ENCODE results near the gene RPP25.

RPP25 gene

DNA sequence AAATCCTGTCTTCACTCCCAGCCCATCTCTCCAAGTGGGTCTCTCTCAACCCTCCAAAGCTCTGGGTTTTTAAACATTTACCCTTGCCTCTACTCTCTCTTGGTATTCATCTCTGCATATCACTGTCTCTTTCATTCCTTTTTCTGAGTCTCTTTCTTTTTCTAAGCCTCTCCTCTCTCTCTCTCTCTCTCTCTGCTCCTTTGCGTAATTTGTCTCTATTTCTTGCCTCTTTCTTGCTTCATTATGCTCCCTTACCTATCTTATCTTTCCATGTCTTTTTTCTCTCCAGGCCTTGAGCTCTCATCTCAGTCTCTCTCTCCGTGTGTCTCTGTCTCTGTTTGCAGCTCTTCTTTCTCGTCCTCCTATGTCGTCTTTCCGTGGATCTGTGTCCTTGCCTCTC lies 38.1 kb upstream of the RPP25 start:
- TF ChIP-seq, protein P1, sequence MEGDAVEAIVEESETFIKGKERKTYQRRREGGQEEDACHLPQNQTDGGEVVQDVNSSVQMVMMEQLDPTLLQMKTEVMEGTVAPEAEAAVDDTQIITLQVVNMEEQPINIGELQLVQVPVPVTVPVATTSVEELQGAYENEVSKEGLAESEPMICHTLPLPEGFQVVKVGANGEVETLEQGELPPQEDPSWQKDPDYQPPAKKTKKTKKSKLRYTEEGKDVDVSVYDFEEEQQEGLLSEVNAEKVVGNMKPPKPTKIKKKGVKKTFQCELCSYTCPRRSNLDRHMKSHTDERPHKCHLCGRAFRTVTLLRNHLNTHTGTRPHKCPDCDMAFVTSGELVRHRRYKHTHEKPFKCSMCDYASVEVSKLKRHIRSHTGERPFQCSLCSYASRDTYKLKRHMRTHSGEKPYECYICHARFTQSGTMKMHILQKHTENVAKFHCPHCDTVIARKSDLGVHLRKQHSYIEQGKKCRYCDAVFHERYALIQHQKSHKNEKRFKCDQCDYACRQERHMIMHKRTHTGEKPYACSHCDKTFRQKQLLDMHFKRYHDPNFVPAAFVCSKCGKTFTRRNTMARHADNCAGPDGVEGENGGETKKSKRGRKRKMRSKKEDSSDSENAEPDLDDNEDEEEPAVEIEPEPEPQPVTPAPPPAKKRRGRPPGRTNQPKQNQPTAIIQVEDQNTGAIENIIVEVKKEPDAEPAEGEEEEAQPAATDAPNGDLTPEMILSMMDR (IDR thresholded peaks at IDR 0.05), result no peak

DNA sequence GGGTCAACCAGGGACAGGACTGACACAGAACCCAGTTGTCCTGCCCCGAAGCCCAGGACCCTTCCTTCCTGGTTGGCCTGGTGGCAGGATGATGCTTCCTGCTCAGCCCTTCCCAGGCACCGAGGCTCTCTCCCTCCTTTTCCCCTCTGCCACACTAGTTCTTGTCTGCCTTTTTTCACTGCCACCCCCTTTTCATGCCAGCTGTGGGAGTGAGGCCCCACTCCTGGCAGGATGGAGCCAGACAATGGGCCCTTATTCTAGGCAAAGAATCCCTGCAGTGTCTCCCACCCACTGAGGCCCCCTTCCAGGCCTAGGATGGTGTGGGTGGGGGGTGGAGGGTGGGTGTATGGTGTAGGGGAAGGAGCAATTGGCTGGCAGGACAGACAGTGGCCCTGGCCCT lies 37.7 kb upstream of the RPP25 start:
- TF ChIP-seq, protein P1 (IDR thresholded peaks at IDR 0.05), result no peak

DNA sequence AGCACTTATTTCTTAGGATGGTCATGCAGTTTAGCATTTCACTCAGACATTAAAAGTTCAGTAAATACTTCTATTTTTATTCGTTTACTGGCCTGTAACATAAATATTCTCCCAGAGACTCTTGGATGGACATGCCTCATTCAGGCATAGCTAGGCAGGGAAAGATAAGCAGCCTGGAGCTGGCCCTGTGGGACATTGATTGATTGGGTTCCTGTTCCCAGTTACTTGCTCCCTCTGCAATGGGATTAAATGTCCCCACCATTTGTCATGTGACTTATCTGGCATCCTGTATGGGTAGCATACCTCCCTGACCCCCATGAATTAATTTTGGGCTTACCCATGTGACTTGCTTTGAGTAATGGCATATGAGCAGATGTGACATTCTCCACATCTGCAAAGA lies 36.0 kb upstream of the RPP25 start:
- TF ChIP-seq, protein P1 (IDR thresholded peaks at IDR 0.05), result no peak

DNA sequence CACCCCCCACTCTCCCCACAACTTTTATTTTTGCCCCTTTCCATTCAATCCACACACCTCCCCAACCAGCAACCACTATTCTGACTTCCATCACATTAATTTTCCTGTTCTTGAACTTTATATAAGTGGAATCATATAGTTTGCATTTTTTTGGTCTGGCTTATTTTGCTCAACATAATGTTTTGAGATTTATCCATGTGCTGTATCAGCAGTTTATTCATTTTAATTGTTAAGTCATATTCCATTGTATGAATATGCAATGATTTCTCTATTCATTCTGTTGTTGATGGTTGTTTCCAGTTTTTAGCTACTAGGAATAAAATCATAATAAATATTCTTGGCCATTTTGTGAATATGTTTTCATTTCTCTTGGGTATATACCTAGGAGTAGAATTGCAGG lies 33.0 kb upstream of the RPP25 start:
- TF ChIP-seq, protein P1 (IDR thresholded peaks at IDR 0.05), result no peak

DNA sequence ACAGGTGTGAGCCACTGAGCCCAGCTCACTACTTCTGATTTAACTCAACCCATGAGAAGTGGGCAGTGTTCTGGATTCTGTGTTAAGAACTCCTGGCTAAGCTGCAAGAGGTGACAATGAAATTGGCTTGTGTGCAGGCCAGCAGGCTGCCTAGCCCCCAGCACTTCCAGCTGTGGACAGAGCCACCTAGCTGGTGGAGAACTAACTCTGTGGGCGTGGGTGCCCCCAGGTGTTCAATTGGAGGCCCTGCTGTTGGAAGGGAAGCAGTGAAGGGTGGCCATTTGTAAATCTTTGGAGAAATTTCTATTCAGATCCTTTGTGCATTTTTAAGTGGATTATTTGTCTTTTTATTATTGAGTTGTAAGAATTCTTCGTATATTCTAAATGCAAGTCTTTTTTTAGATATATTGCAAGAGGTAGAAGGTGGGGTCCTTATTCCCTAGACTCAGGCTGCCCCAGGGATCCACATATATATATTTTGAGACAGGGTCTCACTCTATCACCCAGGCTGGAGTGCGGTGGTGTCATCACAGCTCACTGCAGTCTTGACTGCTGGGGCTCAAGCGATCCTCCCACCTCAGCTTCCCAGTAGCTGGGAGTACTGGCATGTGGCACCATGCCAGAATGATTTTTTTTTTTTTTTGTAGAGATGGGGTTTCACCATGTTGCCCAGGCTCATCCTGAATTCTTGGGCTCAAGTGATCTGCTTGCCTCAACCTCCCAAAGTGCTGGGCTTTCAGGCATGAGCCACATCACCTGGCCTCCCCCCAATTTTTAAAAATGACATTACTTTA lies 31.6 kb upstream of the RPP25 start:
- TF ChIP-seq, protein P1 (IDR thresholded peaks at IDR 0.05), result peak; percentile 29; the same call in 1 of the 2 replicates

DNA sequence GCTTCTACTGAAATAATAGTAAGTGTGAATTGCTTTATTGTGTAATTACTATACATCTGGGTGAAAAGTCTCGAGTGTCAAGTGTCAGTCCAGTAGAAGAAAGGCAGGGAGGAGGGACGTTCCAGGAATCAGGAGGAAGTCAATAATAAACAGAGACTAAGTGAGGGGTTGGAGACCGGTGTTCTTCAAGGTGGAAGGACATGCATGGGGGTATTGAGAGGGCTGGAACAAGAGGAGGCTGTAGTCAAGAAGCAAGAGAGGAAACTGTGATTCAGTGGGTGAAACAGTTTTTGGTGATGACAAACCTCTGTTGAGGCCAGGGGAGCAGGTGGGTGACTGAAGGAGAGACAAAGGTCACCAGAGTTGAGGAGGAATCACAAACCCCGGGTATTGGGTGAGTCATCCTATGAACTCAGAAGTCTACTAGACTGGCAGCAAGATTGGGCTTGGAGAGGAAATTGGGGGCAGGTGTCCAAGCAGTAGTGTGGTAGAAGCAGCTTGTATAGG lies 27.2 kb upstream of the RPP25 start:
- TF ChIP-seq, protein P1 (IDR thresholded peaks at IDR 0.05), result no peak

DNA sequence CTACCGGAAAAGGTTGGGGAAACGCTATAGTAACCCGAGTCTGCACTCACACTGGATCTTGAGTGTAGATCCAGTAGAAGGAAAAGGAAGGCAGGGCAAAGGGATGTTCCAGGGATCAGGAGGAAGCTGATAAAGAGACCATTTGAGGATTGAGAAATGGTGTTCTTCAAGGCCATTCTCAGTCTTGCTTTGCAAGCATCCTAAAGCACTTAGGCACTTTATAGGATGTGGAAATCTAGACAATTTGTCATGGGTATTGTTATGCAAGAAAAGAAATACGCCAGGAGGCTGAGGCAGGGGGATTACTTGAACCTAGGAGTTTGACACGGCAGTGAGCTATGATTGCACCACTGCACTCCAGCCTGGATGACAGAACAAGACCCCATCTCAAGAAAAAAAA lies 25.6 kb upstream of the RPP25 start:
- TF ChIP-seq, protein P1 (IDR thresholded peaks at IDR 0.05), result no peak
